Fibroblast of the aortic adventitia (primary cell): Measurements from ENCODE around the gene LUZP2. TPM values are rescaled to one million over a fixed set of nuclear protein-coding genes. Genes with fewer than 3 reads are reported as not detected.
"Not testable (repeated sequence)": the region's sequence is repeated elsewhere in the genome, so short reads cannot be mapped to it uniquely, and the experiment has no call there.

Source experiments
- DNase-seq: peaks from one replicate; pipeline ENCODE4 v3.0.0-alpha.2; 2010; ENCODE audit warnings: low read depth
- H3K4me3 ChIP-seq: 2 replicates; pipeline ENCODE4 v1.5.1; 2011; ENCODE audit warnings: low read depth, mild to moderate bottlenecking, control low read depth, low read length, moderate library complexity
- total RNA-seq: library from RNA; depleted of rRNA; stranded (reverse); fragments of >200 nt; gene quantifications from 2 replicates; pipeline ENCODE4 v1.2.3, GENCODE V29; 2012; ENCODE audit warnings: low replicate concordance
- TF ChIP-seq, protein P1 (sequence below): IDR thresholded peaks from 2 replicates; pipeline ENCODE4 v1.5.1; 2011; ENCODE audit warnings: mild to moderate bottlenecking, low read length, control low read depth, inconsistent platforms; ENCODE audit not compliant: insufficient read depth

LUZP2 gene
- total RNA-seq, 1 donor: 20.6 TPM

- no peak overlapping the region for H3K4me3 ChIP-seq
- TF ChIP-seq, protein P1, sequence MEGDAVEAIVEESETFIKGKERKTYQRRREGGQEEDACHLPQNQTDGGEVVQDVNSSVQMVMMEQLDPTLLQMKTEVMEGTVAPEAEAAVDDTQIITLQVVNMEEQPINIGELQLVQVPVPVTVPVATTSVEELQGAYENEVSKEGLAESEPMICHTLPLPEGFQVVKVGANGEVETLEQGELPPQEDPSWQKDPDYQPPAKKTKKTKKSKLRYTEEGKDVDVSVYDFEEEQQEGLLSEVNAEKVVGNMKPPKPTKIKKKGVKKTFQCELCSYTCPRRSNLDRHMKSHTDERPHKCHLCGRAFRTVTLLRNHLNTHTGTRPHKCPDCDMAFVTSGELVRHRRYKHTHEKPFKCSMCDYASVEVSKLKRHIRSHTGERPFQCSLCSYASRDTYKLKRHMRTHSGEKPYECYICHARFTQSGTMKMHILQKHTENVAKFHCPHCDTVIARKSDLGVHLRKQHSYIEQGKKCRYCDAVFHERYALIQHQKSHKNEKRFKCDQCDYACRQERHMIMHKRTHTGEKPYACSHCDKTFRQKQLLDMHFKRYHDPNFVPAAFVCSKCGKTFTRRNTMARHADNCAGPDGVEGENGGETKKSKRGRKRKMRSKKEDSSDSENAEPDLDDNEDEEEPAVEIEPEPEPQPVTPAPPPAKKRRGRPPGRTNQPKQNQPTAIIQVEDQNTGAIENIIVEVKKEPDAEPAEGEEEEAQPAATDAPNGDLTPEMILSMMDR: no peak
- DNase-seq: no peak
These were observed 390.2 kb downstream of the LUZP2 start for GRCh38 chr11:24886880-24887619.

GRCh38 chr11:24890426-24890825, 393.6 kb downstream of the LUZP2 start:
- TF ChIP-seq, protein P1: no peak
- no peak overlapping the region for H3K4me3 ChIP-seq
- DNase-seq: no peak

- not testable (repeated sequence) for H3K4me3 ChIP-seq, DNase-seq
These were observed 395.1 kb downstream of the LUZP2 start for GRCh38 chr11:24891845-24892492.

- no peak for DNase-seq
- TF ChIP-seq, protein P1: no peak
- H3K4me3 ChIP-seq: no peak overlapping the region
These were observed 399.4 kb downstream of the LUZP2 start for GRCh38 chr11:24896118-24896835.

DNA sequence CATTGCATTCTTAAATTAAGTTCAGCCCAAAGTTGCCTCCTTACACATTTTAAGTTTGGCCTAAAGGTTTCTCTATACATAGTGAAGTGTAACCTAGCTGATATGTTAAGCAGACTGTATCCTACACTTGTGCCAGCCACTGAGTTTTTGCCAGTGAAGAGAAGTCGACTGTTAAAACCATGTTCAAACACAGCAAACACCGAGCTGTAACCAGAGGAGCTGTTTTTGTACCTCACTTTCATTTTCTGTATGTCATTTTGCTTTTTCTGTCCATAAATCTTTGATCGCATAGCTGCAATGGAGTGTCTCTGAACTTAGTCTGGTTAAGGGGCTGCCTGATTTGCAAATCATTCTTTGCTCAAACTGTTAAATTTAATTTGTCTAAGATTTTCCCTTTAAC, 403.7 kb downstream of the LUZP2 start:
- H3K4me3 ChIP-seq: no peak overlapping the region
- TF ChIP-seq, protein P1: no peak
- no peak for DNase-seq

- H3K4me3 ChIP-seq: no peak overlapping the region
- TF ChIP-seq, protein P1: no peak
- no peak for DNase-seq
These were observed 404.2 kb downstream of the LUZP2 start for GRCh38 chr11:24900960-24901549.

DNA sequence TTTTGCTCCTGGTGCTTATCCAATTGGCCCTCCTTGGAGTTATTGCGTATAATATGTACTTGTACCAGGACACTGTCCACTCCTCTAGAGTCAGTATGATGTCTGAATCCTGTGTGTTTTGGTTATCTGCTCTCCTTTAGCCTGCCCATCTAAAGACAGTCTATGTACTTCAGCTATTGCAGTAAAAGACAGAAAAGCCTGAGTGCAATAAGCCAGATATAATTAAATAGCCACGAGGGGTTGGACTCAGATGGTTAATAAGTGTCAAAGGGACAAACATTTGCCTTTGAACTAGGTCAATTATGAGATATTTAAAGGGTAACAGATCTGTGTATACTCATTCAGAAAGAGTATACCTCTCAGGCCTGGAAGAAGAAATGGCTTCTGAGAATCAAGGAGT, 406.7 kb downstream of the LUZP2 start:
- no peak for DNase-seq
- TF ChIP-seq, protein P1: no peak
- no peak overlapping the region for H3K4me3 ChIP-seq
